Stimulated activated CD8-positive, alpha-beta memory T cell treated with anti-CD3 and anti-CD28 coated beads, Interleukin-12 subunit alpha, Interleukin-12 subunit beta, amount 100 ng/mL, for 1 hour (primary cell): Measurements from ENCODE around the gene COQ8B.

Experiments used
- DNase-seq: peaks from one replicate; pipeline ENCODE4 v3.0.0-alpha.2; 2020; ENCODE audit warnings: low read depth

Gene COQ8B

DNA sequence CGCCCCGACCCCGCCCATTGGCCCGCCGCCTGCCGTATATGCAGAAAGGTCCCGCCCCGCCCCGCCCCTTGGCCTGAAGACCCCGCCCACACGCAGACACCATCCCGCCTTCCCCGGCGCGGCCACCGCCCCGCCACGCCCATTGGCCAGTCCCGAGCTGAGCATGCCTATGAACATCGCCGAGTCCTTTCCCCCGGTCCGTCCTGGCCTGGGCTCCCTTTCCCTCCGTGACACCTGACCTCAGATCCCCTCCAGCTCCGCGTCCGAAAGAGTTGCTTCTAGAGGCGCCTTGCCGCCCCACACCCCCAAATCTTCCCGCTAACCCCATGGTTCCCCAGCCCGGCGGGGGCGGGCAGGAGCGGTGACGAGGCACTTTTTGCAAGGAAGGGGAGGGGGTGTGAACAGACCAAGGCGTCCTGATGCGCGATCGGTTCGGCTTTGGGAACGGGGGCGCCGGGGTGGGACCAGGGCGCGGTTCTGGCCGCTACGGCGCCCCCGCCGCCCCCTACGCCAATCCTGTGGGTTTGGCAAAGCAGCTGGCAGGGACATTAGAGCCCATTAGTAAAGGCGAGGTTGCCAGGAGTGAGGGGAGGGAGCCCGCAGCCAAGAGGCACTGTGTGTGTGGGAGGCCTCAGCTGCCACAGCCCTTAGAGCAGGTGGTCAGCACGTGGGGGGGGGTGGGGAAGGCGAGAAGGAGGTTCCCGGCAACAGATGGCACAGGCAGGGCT, 25.8 kb downstream of the COQ8B start:
- DNase-seq = peak; percentile 76

DNA sequence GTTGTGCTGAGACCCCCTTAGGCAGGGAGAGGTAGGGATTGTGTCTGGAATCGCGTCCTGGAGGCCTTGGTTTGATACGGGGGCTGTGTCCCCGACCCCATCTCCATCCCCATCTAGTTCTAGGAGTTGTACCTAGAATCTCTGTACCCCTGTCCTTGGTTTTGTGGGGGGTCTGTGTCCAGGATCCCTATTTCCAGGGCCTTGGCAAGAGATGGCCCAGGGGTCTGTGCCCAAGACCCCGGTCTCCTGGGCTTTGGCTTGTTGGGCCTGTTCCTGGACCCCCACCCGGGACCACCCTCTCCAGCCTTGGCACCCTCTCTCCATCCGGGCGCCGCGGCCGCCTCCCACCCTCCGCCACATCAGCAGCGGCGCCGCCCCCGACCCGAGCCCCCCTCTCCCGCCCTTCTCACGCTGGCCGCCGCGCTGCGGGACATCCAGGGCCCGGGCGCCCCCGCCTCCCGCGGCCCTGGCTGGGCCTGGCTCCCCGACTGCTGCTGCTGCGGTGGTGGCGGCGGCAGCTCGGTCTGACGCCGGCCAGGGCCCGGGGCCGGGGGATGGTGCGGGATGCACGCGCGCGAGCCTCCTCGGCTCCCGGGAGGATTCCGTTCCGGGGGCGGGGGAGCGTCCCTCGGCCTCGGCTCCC, 26.5 kb downstream of the COQ8B start, which contains the start of gene NUMBL:
Gene NUMBL (minus strand): TSS at position 602 of the 643 bp plus-strand sequence. CDS start 168 bp downstream, at position 434.
- no peak for DNase-seq

DNA sequence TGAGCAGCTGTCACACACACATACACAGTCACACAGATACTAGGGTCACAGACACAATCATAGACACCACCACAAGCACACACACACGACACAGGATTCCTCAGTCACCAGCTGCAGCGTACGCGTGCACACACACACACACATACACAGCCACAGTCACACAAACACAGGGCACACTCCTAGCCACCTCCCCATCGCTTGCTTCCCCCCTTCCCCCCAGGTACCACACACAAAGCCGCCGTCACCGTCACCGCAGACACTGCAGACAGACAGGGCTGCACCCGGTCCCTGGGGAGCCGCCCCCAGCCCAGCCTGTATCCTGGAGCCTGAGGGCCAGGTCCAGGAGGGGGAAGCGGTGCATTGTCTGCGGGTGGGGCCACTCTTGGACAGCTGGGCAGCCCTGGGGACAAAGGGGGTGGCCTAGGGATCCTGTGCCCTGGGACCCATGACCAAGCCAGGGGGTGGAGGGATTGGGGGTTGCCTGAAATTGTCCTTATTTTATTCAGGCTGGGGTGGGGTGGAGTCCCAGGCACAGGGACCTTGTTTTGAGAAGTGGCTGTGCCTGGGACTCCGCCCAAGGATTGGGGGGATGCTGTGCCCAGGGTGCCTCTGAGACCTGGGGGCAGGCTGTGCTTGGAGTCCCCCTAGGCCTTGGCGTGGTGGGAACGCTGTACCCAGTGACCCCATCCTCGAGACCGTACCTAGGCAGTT, 27.2 kb downstream of the COQ8B start:
- no peak for DNase-seq

DNA sequence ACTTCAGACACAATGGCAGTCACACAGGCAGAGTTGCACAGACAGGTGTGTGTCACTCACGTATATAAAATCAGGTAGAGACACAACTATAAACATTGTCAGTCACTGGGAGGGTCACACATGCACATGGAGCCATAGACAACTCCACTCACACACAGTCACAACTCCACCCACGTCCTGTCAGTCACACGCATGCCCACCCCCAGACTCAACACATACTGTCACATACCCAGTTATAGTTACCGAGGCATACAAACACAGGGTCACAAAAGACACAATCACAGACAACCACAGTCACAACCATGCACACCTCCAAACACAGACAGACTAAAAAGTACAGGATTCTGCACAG, 27.7 kb downstream of the COQ8B start:
- no peak for DNase-seq

DNA sequence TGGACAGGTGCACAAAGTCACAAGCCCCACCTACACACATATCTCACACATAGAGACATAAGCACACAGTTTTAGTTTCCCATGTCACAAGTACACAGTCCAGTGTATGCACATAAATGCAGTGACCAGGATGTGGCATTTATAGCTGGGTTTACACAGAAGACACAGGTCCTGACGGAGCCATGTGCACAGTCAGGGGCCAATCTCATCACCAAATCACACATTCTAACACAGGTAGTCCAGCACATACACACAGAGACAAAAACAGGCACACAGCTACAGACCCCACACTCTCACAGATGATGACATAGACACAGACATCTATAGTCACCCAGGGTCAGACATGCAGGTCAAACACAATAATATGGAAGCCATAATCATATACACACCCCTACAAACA, 28.4 kb downstream of the COQ8B start:
- no peak for DNase-seq

DNA sequence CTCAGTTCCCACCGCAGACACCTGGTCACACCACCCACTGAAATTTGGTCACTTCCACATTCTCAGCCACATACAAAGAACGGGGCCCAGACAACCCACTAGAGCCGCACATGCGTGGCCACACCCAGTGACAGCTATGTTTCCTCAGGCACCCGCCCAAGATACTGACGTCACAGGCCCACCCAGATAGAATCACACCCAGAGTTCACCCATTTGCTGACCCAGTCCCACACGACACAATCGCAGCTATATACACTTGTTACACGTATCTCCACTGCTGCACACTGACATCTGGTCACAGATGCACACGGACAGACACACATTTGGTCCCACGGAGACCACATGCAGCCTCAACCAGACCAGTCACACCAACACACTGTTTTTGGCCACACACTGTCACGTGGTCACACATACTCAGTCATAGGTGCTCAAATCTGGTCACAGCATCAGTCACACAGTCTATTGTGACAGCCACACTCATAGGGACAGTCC, 29.1 kb downstream of the COQ8B start:
- DNase-seq = no peak

DNA sequence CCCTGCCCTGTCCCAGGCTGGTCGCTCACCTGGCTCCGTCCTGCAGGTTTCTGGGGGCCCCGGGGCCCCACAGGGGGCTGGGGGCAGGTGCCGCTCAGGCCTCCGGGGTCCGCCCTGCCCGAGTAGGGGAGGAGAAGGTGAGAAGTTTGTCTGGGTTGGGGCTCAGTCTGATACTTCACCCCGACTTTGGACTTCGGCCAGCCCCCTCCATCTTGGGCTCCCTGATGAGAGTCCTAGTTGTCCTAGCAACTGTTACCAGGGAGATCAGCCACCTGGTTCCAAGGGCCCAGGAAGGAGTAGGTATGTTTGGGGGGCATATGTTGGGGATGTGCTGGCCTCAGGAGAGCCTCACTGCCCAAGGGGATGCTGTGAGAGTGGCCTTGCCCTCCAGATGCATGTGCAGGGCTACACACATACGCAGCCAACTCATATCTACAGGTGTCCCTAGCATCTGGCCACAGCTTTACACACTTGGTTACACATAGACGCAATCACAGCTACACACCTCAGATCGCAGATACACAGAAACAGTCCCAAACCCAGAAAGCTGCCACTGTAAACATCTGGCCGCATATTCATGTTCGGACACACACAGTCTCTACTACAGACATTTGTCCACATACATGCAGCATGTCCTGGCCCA, 29.7 kb downstream of the COQ8B start:
- no peak for DNase-seq

DNA sequence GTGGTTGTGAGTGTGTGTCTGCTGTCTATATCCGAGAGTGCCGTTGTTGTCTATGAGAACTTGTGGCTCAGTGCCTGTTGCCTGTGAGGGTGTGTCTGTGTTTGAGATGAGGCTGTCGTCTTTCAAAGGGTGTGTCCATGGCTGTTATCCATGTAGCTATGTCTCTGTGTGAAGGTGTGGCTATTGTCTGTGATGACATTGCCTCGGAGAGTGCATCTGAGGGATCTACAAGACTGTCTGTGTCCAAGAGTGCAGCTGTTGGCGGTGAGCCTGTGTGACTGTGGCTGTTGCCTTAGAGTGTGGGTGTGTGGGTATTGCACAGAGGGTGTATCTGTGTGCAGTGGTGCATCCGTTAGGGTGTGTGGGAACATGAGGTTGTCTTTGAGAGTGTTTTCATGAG, 31.1 kb downstream of the COQ8B start:
- DNase-seq = no peak

DNA sequence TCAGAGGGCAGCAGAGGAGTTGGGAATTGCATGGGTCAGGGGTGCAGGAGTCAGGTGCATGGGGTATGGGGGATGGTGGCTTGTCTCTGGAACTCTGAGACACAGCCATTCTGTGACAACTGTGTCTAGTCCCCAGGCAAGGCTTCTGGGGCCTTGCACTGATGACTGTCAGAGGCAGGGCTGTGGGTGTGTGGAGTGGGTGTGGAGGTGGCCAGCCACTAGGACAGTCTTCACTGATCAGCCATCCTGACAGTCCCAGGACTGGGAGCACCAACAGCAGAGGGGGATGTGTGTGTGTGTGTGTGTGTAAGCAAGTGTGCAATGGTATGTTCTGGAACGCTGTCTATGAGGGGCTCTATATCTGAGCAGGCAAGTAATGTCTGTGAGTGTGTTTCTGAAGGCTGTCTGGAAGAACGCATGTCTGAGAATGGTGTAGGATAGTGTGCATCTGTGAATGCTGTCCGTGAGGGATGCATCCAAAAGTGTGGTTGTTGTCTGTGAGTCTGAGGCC, 31.6 kb downstream of the COQ8B start:
- no peak for DNase-seq

DNA sequence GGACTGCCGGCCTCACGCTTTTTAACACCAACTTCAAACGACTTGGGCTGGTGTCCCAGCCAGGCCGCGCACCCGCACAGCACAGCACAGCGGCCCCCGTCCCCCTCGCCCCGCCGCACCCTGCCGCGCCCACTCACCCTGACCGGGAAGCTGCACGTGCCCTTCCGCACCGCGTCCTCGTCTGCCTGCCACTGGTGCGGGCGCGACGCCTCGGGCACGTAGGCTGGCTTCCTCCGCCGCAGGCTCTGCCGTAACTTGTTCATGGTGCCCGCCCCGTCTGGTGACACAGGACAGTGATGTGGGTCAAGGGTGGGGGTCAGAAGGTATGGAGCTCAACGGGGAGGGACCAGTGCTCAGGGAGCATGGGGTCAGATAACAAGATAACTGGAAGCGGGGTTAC, 32.4 kb downstream of the COQ8B start:
- DNase-seq = no peak

DNA sequence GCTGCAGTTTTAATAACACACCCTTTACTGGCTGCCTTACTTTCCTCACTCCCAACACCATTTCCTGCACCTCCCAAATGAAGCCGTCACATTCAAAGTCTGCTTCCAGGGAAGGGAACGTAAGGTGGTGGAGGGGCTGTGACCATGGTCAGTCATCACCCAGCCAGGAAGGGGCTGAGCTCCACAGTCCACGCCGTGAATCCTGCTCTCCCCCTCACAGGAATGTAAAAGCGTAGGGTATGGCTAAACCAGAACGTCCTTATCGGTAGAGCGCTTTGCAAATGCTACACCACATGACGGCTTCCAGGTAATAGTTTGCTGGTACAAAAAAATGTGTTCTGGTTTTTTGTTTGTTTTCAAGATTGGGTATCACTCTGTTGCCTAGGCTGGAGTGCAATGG, 33.2 kb downstream of the COQ8B start:
- no peak for DNase-seq

DNA sequence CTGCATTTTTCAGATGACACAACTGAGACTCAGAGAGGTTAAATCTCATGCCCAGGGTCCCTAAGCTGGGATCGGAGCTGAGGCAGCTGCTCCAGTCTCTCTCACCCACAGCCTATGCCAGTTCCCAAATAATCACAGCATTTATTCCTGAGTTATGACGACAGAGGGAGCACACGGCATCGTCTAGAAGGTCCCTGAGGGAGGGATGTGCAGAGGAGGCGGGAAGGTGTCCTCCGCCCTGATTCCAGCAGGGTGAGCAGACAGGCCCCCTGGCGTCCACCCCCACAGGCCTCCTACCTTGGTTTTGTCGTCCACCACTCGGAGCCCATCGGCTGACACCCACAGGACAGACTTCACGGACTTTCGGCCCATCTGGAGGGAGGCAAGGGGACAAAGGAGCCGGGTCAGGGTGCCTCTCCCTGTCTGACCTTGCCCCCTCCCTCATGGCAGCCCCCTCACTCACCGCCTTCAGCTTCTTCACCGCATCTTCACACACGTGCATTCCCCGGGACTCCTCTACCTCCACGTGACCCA, 34.2 kb downstream of the COQ8B start:
- no peak for DNase-seq

DNA sequence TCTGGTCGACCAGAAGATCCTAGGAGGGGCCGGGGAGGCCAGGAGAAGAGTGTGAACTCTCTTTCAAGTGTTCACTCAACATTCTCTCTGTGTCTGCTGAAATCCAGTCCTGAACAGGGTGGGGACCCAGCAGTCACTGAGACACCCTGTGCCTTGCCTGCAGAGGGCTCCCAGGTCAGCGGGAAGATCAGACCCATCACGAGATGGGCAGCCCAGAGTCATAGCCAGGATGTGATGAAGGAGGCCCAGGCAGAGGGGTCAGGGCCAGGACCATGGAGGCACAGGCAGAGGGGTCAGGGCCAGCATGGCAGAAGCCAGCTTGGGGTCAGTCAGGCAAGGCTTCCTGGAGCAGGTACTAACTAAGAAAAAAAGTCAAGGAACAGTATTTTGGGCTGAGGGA, 35.6 kb downstream of the COQ8B start:
- no peak for DNase-seq

DNA sequence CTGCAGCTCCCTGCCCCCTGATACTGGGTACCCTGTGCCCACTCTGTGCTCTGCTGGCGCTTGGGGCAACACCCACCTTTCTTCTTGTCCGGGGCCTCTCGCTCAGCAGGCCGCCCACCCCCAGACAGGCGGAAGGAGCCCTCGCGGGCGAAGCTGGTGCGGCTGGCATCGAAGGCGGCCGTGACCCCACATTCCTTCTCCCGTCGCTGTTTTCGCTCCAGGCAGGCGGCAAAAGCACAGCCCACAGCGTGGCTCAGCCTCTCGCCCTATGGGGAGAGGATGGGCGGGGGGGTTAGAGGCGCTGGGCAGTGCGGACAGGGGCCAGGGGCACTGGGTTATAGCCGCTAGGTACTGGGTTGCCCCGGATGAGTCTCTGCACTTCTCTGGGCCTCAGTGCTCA, 39.5 kb downstream of the COQ8B start:
- DNase-seq = no peak

DNA sequence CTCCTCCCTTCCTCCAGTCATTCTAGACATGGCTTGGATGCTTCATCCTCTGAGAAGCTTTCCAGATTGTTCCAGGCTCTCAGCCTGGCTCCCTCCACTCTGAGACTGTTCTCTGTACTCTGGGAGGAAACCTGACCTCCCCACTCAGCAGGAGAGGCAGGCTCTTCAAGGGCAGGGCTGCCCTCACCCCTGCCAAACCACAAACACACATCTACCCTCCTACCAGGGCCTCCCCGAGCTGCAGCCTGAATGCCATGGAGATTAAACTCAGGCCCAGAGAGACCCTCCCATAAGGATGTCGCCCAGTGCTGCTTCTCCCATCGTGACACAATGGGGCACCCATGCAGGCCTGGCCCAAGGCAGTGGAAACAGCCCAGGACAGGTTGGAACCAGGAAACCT, 42.4 kb downstream of the COQ8B start:
- no peak for DNase-seq

DNA sequence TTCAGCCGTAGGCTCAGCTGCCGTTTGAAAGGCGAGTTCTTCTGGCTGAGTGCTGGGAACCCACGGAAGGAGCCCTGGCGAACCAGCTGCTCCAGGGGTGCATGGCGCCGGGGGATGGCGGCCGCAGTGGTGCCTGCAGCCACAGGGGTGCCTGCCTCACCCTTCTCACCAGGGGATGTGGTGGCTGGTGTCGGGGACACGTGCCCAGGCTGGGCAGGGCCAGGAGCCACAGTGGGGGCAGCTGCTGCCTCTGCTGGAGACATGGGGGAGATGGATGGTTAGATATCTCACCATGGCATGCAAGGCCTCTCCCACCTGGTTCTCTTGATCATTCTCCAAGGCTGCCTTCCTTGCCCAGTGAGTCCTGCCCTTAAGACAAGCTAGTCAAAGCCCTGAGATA, 43.3 kb downstream of the COQ8B start:
- DNase-seq = no peak

DNA sequence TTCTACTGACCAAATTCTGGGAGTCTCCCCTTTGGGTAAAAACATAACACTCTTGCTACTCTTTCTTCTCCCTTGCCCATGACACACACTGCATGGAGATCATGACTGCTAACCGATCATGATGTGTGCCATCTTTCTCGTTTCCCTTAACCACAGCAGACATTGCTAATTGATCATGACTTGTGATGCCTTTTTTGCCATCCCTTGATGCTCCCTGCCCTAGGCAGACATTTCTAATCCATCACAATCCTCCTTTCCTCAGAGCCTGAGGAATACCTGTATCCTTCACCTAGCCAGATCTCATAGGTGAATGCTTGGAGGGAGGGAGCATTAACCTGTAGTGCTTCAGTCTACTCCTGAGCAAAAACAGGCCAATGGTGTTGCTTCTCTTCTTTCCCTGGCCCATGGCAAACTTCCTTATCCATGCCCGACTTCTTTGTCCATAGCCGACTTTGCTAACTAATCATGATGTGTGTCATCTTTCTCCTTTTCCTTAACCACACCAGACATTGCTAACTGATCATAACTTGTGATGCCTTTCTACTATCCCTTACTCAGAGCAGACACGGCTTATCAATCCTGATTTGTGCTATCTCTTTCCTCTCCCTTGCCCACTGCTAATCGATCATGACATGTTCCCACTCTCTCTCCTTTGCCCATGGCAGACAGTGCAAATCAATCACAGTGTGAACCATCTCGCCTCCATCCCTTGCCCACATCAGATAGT, 44.0 kb downstream of the COQ8B start:
- no peak for DNase-seq

DNA sequence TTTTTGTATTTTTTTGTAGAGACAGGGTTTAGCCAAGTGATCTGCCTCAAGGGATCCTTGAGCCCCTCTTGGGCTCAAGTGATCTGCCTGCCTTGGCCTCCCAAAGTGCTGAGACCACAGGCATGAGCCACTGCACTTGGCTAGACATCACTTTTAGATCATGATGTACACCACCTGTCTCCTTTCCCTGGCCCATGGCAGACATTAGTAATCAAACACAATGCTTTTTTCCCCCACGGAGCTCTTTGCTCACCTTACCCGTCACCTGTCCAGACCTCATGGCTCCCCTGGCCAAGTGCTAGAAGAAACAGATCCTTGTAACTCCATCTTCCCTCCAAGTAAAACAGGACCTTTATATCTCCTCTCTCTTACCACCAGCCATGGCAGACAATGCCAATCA, 44.6 kb downstream of the COQ8B start:
- no peak for DNase-seq

DNA sequence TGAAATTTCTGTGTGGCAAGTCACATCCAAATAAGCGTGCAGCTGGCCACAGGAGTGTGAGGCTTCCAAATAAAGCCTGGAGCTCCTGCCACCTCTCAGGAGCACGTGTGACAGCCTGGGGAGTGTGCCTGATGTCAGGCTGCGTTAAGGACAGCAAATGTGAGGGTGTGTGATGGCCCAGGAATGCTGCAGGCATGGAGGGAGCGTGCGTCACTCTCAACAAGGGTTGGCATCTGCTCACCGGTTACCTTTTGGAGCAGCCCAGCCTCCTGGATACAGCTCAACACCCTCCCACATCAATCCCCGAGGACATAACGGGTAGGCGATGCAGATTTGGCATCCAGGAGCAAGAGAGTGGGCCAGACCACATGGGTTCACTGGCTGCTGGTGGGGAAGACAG, 45.3 kb downstream of the COQ8B start:
- DNase-seq = no peak

DNA sequence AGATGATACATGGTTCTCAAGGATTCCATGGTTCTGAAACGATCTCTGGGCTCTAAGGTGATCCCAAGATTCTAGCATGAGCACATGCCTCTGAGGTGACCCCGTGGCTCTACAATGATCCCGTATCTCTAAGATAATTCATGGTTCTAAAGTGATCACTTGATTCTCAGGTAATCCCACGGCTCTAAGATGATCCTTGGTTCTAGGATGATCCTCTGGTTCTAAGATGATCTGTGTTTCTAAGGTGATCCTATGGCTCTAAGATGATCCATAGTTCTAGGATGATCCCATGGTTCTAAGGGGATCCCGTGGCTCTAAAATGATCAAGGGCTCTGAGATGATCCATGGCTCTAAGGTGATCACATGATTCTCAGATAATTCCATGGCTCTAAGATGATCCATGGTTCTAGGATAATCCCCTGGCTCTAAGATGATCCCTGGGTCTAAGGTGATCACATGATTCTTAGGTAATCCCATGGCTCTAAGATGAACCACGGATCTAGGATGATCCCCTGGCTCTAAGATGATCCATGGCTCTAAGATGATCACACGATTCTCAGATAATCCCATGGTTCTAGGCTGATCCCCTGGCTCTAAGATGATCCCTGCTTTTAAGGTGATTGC, 47.6 kb downstream of the COQ8B start:
- no peak for DNase-seq

DNA sequence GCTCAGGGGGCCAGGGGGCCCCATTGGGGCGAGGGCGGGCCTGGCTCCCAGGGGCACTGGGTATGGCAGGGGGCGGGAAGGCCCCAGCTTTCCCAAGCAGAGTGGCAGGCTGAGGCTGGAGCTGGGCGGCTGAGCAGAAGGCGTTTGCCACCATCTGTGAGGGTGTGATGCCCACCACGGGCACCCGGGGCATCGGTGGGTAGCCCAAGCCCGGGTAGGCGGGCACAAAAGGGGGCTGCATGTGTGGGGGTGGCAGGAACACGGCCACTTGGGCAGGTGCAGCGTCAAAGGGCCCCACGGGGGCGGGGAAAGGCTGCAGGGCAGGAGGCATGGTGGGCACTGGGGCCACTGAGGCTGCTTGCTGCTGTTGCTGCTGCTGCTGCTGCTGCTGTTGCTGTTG, 49.1 kb downstream of the COQ8B start:
- DNase-seq = no peak
